Body of pancreas (tissue), 4 donors: ENCODE results near the gene ZBTB46.

Source experiments
- CTCF ChIP-seq, 7 experiments: fragments of 450-650 bp in 4 of 7; fragments of 200-600 bp in 3 of 7; sonication (generic) in 3 of 7; IDR thresholded peaks; one replicate each; pipeline ENCODE4 v1.5.1; 2016 to 2019; ENCODE audit warnings: antibody characterized with exemption in 7 of 7
- POLR2A ChIP-seq, 3 donors: fragments of 450-650 bp; IDR thresholded peaks; one replicate each; pipeline ENCODE4 v1.6.1; 2016; ENCODE audit warnings: antibody characterized with exemption in 3 of 3, mild to moderate bottlenecking in 2 of 3

GRCh38 chr20:63756648-63756991 lies 74.4 kb downstream of the ZBTB46 start:
- TF ChIP-seq CTCF (IDR thresholded peaks at IDR 0.05) (no peak), POLR2A (IDR thresholded peaks at IDR 0.05) (no peak)
